T-helper 9 cell (primary cell): ENCODE data around the gene CPE.
"Not testable (repeated sequence)": the region's sequence is repeated elsewhere in the genome, so short reads cannot be mapped to it uniquely, and the experiment has no call there.

ENCODE experiments used
- DNase-seq: peaks from one replicate; pipeline ENCODE4 v3.0.0-alpha.2; 2020
- total RNA-seq, 2 donors: gene quantifications; one replicate each; lab custom pipeline; 2026; lab: John Stamatoyannopoulos, UW

Gene CPE
- 0 to 0.14 reads per million in 2 donors for total RNA-seq

DNA sequence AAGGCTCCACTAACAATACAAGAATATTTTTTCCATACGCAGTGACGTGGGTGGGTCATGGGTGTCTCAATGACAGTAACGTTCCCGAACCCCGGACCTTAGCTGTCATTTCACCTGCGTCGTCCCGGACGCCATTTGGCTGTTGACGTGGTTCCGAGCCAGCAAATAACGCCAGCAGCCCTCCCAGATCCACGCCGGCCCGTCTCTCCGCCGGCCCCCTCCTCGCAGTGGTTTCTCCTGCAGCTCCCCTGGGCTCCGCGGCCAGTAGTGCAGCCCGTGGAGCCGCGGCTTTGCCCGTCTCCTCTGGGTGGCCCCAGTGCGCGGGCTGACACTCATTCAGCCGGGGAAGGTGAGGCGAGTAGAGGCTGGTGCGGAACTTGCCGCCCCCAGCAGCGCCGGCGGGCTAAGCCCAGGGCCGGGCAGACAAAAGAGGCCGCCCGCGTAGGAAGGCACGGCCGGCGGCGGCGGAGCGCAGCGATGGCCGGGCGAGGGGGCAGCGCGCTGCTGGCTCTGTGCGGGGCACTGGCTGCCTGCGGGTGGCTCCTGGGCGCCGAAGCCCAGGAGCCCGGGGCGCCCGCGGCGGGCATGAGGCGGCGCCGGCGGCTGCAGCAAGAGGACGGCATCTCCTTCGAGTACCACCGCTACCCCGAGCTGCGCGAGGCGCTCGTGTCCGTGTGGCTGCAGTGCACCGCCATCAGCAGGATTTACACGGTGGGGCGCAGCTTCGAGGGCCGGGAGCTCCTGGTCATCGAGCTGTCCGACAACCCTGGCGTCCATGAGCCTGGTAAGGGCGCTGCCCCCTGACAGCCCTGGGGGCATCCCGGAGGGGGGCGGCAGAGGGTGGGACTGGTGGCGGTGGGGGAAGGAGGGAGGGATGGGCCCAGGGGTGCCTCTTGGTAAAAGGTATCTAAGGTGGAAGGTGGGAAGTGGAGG, at the start of gene CPE:
Gene CPE, plus strand, starts transcription at position 264 of the 933 bp plus-strand sequence. Its CDS starts 214 bp downstream, at position 478.
- DNase-seq: peak; percentile 10

GRCh38 chr4:165330071-165330470, 48.7 kb upstream of the CPE start:
- no peak for DNase-seq

- DNase-seq: no peak
These were observed 48.1 kb upstream of the CPE start for GRCh38 chr4:165330666-165331065.

DNA sequence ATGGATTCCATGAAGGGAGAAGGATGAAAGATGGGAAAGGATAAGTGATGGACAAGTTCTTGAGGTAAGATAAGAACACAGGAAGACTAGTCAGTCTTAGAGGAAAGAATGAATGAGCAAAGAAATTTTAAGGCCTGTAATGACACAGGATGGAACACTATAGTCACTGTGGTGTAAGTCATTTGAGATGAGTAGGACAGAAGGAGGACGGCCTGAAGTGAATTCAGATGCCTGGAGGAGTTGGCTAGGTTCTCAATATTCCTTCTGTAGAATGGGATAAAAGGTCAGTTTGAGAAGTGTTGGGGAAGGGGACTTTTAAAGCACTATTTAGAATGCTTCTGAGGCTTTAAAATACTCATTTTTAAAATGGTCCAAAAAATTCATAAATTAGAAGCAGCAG, 47.4 kb upstream of the CPE start:
- DNase-seq: no peak

DNA sequence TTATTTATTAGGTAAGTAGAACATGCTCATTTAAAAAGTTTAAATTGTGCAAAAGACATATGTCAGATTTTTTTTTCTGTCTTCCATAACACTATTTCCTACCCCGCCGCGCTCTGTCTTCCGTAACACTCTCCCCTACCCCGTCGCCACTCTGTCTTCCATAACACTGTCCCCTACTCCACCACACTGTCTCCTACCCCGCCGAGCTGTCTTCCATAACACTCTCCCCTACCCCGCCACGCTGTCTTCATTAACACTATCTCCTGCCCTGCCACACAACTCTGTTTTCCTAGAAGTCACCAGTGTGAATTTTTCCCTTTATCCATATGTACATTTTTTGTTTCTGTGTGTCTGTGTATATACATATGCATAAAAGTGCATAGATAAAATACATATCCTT, 47.0 kb upstream of the CPE start:
- no peak for DNase-seq

- DNase-seq: no peak
These were observed 46.3 kb upstream of the CPE start for GRCh38 chr4:165332502-165332901.

GRCh38 chr4:165335163-165335703, 43.6 kb upstream of the CPE start:
- no peak for DNase-seq

DNA sequence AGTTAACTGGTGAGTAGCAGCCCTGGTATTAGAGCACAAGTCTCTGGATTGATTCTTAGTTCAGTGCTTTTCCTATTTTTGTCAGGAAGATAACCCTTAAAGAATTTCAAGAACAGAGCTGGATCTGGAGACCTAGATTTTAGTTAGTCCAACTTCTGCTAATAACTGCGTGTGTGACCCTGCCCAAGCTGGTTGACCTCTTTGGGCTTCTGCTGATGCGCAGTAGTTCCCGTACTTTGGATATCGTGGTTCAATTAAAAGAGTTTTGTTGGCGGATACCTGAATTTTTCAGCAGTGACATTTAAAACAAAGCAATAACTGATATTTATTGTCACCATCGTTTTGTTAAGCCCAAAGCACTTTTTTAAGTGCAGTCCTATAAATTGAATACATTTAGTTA, 42.1 kb upstream of the CPE start:
- DNase-seq: no peak

GRCh38 chr4:165342340-165342739, 36.5 kb upstream of the CPE start:
- not testable (repeated sequence) for DNase-seq

GRCh38 chr4:165343353-165344191, 35.2 kb upstream of the CPE start:
- no peak for DNase-seq

DNA sequence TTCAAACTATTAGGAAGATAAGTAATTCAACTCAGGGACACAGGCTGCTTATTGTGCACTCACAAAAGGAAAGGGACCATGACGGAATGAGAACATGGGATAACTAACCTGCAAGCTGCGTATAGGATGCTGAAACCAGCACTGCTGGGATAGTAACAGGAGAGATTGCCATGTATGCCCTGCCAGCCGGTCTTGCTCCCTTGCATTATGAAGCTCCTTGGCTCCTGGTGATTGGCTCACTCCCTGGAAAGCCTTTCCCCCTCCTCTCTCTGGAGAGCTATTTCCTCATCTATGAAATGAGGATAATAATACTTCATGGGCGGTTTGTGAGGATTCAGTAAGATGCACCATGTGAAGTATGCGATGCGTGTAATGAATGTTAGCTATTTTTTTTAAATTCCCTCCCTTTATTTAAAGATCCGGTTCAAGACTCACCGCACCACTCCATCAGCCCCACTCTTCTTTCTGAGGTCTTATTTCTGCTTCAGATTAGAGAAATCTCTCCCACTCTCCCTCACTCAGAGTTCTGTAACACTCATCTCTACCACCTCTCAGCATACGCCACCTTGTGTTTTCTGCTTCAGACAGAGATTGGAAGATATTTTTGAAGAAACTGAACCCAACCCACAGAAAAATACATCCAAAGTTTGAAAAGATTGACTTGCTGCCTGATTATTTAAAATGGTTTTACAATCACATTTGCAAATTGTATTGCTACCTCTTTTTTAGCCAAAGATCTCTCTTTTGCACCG, 33.0 kb upstream of the CPE start:
- DNase-seq: no peak

DNA sequence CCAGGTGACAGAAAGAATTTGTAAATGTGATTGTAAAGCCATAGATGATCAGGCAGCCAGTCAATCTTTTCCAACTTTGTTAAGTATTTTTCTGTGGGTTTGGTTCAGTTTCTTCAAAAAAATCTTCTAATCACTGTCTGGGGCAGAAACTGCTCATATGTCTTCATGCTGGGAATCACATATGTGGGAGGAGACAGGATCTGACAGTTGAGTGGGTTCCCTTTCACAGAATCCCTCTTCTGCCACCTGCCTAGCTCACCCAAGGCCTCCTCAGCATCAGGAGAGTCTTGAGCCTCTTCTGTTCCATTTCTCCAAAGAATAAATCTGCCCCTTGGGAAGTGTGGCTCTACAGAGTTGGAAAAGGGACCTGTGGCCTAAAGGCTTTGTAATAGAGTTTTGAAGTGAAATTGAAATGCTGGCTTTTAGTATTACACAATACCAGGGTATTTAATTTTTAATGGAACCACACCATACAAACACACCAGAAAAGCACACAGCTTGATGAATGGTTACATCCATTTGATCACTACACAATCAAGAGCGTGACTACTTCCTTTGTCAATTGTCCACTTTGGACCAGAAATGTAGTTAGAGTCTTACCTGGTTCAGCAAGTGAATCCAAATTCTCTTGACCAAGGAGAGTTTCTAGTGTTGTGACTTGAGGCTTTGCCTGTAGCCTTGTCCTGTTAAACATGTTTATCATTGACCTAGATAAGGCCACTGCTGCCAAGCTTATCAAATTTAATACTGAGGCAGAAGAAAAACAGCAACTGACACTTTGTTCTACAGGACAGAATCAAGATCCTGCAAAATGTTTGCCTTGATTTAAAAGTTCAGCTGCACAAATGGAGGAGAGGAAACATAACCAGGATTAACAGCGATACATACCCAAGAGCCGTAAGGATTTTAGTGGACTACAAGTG, 30.9 kb upstream of the CPE start:
- DNase-seq: no peak

DNA sequence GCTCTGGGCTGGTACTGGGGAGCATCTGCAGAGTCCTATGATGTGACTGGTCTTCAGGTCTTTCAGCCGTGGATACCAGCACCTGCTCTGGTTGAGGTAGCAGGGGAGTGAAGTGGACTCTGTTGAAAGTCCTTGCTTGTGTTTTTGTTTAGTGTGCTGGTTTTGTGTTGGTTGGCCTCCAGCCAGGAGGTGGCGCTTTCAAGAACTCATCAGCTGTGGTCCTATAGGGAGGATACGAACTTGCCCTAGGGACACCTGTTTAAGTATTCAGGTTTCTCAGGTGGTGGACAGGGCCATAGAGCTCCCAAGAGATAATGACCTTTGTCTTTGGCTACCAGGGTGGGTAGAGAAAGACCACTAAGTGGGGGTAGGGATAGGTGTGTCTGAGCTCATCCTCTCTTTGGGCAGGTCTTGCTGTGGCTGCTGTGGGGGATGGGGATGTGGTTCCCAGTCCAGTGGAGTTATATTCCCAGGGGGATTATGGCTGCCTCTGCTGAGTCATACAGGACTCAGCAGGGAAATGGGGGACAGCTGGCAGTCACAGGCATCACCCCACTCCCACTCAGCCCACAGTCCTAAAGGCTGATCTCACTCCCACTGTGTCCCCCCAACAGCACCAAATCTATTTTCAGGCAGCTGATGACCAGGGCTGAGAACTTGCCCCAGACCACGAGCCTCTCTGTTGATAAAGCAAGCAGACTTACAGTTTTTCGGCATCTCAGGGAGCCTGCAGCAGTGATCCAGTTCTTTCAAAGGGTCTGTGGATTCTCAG, 27.3 kb upstream of the CPE start:
- DNase-seq: no peak

- DNase-seq: no peak
These were observed 22.9 kb upstream of the CPE start for GRCh38 chr4:165355900-165356300.

GRCh38 chr4:165359506-165359905, 19.3 kb upstream of the CPE start:
- DNase-seq: no peak

GRCh38 chr4:165360041-165360695, 18.6 kb upstream of the CPE start:
- DNase-seq: no peak

DNA sequence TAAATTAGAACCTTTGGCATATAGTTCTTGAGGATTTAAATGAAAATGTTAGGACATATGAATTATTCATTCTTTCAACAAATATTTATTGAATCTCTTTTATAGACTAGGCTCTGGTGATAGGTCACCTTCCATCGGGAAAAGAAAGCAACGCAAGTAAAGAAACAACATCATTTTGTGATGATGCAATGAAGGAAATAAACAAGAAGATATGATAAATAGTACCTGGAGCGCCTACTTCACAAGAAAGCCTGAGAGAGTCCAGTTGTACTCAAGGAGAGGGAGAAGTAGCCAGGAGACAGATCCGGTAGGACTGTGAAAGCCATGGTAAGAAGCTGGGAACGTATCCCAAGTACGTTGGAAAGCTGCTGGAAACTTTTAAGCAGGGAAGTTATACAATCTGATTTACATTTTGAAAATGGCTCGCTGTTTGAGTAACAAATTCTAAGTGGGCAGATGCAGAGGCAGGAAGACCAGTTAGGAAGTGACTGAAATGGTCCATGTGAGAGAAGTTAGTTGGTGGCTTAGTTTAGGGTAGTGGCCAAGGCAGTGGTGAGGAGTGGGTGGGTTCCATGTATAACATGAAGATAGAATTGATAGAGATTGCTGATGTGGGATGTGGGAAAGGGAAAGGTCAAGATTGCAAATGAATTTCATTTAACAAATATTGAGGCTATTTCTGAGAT, 17.7 kb upstream of the CPE start:
- DNase-seq: no peak

- no peak for DNase-seq
These were observed 17.0 kb upstream of the CPE start for GRCh38 chr4:165361810-165362209.

- no peak for DNase-seq
These were observed 14.2 kb upstream of the CPE start for GRCh38 chr4:165364452-165365080.
